Lung (tissue), 12 donors: Measurements from ENCODE around the gene NKIRAS2. TPM values are rescaled to one million over a fixed set of nuclear protein-coding genes. Genes with fewer than 3 reads are reported as not detected.

Source experiments
- ATAC-seq: fragments of 200-7000 bp; cut with Tn5 transposase; one replicate; pipeline ENCODE4 v1.9.1; 2020; ENCODE audit warnings: moderate number of reproducible peaks; ENCODE audit not compliant: insufficient read depth, low FRiP score
- DNase-seq, 3 donors: peaks; one replicate each; pipeline ENCODE4 v3.0.0-alpha.2; 2013 to 2017
- H3K27ac ChIP-seq, 2 donors: one replicate each; pipeline ENCODE4 v1.5.1; 2013; ENCODE audit warnings: mild to moderate bottlenecking in 2 of 2, moderate library complexity in 2 of 2, control low read depth in 1 of 2, inconsistent platforms in 1 of 2, low read depth in 1 of 2, low read length in 1 of 2
- H3K27me3 ChIP-seq, 3 donors: one replicate each; pipeline ENCODE4 v1.5.1; 2013; ENCODE audit warnings: low read length in 2 of 3; ENCODE audit not compliant: control insufficient read depth in 3 of 3, insufficient read depth in 3 of 3
- H3K36me3 ChIP-seq, 4 donors: one replicate each; pipeline ENCODE4 v1.5.1; 2013; ENCODE audit warnings: low read length in 4 of 4, mild to moderate bottlenecking in 1 of 4, moderate library complexity in 1 of 4; ENCODE audit not compliant: control insufficient read depth in 4 of 4, insufficient read depth in 4 of 4
- H3K4me1 ChIP-seq, 5 donors: one replicate each; pipeline ENCODE4 v1.5.1; 2013; ENCODE audit warnings: low read length in 5 of 5, mild to moderate bottlenecking in 2 of 5, moderate library complexity in 1 of 5; ENCODE audit not compliant: control insufficient read depth in 5 of 5, insufficient read depth in 5 of 5
- H3K4me3 ChIP-seq: one replicate; pipeline ENCODE4 v1.5.1; 2013; ENCODE audit warnings: mild to moderate bottlenecking, control low read depth, moderate library complexity
- H3K9ac ChIP-seq, 2 donors: one replicate each; pipeline ENCODE4 v1.5.1; 2013; ENCODE audit warnings: low read length in 2 of 2, control low read depth in 1 of 2; ENCODE audit not compliant: insufficient read depth in 1 of 2
- H3K9me3 ChIP-seq, 4 donors: one replicate each; pipeline ENCODE4 v1.5.1; 2013; ENCODE audit warnings: low read length in 3 of 4, mild to moderate bottlenecking in 1 of 4, moderate library complexity in 1 of 4; ENCODE audit not compliant: control insufficient read depth in 4 of 4, insufficient read depth in 3 of 4
- CTCF ChIP-seq: IDR thresholded peaks from 2 replicates; pipeline ENCODE4 v1.5.1; 2012; ENCODE audit warnings: mild to moderate bottlenecking; ENCODE audit errors: control extremely low read depth, extremely low read depth
- WGBS, 2 donors: extraction: QIAGEN DNeasy Blood & Tissue Kit; methylation state at CpG; one replicate each; pipeline ENCODE4 v1.1.7; 2013; 5-methylcytosine and 5-hydroxymethylcytosine counted together
- polyA plus RNA-seq, 2 donors: library from polyadenylated mRNA; stranded (reverse); fragments of 200-250 nt; gene quantifications; one replicate each; pipeline ENCODE4 v1.2.1, GENCODE V29; 2013
- total RNA-seq, 2 donors: library from RNA; depleted of rRNA in 1 of 2; stranded (reverse); fragments of >200 nt in 1 of 2; gene quantifications; one replicate each; pipeline ENCODE4 v1.2.1, GENCODE V29; 2014 to 2021
- donor health status: control.
- donor health status: control.
- donor health status: Bipolar disorder and iron deficiency.
- donor health status: healthy.
- donor health status: DM: yes; HTN: yes; CAD: no.

NKIRAS2 gene
- total and polyA plus RNA-seq, 4 donors: 29.2 to 44.2 (median 32.3) TPM

- Histone ChIP-seq H3K9ac (no peak overlapping the region), H3K9me3 (no peaks in the 10 kb centered on the region), H3K27ac (no peak overlapping the region), H3K36me3 (no peaks in the 10 kb centered on the region), H3K27me3 (peaks cover 0 to 15% (median 9%) of the 10 kb centered on the region in 3 donors), H3K4me3 (peak overlapping the region; percentile 4), H3K4me1 (peaks cover 0 to 4% (median 0%) of the 10 kb centered on the region in 5 donors)
- 7 to 11% methylated on average over 45 to 67 of the region's 67 CpGs for WGBS, 2 donors
- TF ChIP-seq CTCF: no peak
- DNase-seq: peak in 1 of 3 donors; percentile 19
- ATAC-seq: no peak
These were observed 52.7 kb downstream of the NKIRAS2 start for GRCh38 chr17:42072323-42073187.

Other genes starting within 250 kb of the NKIRAS2 start
- 100 to 1,000 TPM; 118 to 150 TPM for gene JUP, start 233.4 kb upstream of the NKIRAS2 start, total RNA-seq
- gene JUP, start 233.4 kb upstream of the NKIRAS2 start, polyA plus RNA-seq: 10 to 100 TPM; 60.9 to 83.6 TPM
- 10 to 100 TPM; 12.3 to 13.2 TPM for gene P3H4, start 208.1 kb upstream of the NKIRAS2 start, total RNA-seq
- 1 to 10 TPM; 6.8 to 9.6 TPM for gene P3H4, start 208.1 kb upstream of the NKIRAS2 start, polyA plus RNA-seq
- 10 to 100 TPM; 53.2 to 64.4 TPM for gene FKBP10, start 207.1 kb upstream of the NKIRAS2 start, total RNA-seq
- gene FKBP10, start 207.1 kb upstream of the NKIRAS2 start, polyA plus RNA-seq: 10 to 100 TPM; 32.6 to 43.3 TPM
- gene NT5C3B, start 183.9 kb upstream of the NKIRAS2 start, total RNA-seq: 10 to 100 TPM; 36.5 to 39.4 TPM
- 10 to 100 TPM; 34.9 to 68.5 TPM for gene NT5C3B, start 183.9 kb upstream of the NKIRAS2 start, polyA plus RNA-seq
- gene KLHL10, start 182.3 kb upstream of the NKIRAS2 start, total RNA-seq: under 1 TPM in 1 of 2 donors, not detected in 1; 0.09 TPM
- gene KLHL10, start 182.3 kb upstream of the NKIRAS2 start, polyA plus RNA-seq: under 1 TPM; 0.08 to 0.12 TPM
- 10 to 100 TPM; 12.2 to 27.7 TPM for gene KLHL11, start 154.7 kb upstream of the NKIRAS2 start, total RNA-seq
- gene KLHL11, start 154.7 kb upstream of the NKIRAS2 start, polyA plus RNA-seq: 1 to 10 TPM in 1 of 2 donors, under 1 TPM in 1; 0.63 to 1.4 TPM
- gene ACLY, start 101.1 kb upstream of the NKIRAS2 start, total RNA-seq: 100 to 1,000 TPM in 1 of 2 donors, 10 to 100 TPM in 1; 75.5 to 158 TPM
- gene ACLY, start 101.1 kb upstream of the NKIRAS2 start, polyA plus RNA-seq: 10 to 100 TPM; 27.5 to 82.6 TPM
- gene ODAD4, start 89.5 kb upstream of the NKIRAS2 start, total RNA-seq: 10 to 100 TPM; 12.5 to 16.7 TPM
- 1 to 10 TPM; 5.4 to 6.0 TPM for gene ODAD4, start 89.5 kb upstream of the NKIRAS2 start, polyA plus RNA-seq
- 10 to 100 TPM; 34.8 to 53.5 TPM for gene CNP, start 53.3 kb upstream of the NKIRAS2 start, total RNA-seq
- gene CNP, start 53.3 kb upstream of the NKIRAS2 start, polyA plus RNA-seq: 10 to 100 TPM; 32.3 to 33.1 TPM
- 10 to 100 TPM; 84.1 to 89.3 TPM for gene DNAJC7, start 2.7 kb upstream of the NKIRAS2 start, total RNA-seq
- 10 to 100 TPM; 66.2 to 81.8 TPM for gene DNAJC7, start 2.7 kb upstream of the NKIRAS2 start, polyA plus RNA-seq
- 1 to 10 TPM; 1.7 to 3.6 TPM for gene C17orf113, start 30.5 kb downstream of the NKIRAS2 start, total RNA-seq
- under 1 TPM; 0.38 to 0.71 TPM for gene C17orf113, start 30.5 kb downstream of the NKIRAS2 start, polyA plus RNA-seq
- under 1 TPM; 0.34 to 0.40 TPM for gene ZNF385C, start 78.4 kb downstream of the NKIRAS2 start, total RNA-seq
- gene ZNF385C, start 78.4 kb downstream of the NKIRAS2 start, polyA plus RNA-seq: under 1 TPM; 0.14 to 0.57 TPM
- 10 to 100 TPM; 14.7 to 28.6 TPM for gene DHX58, start 92.6 kb downstream of the NKIRAS2 start, total RNA-seq
- 10 to 100 TPM; 22.9 to 35.1 TPM for gene DHX58, start 92.6 kb downstream of the NKIRAS2 start, polyA plus RNA-seq
- gene KAT2A, start 101.3 kb downstream of the NKIRAS2 start, total RNA-seq: 10 to 100 TPM; 18.8 to 37.1 TPM
- gene KAT2A, start 101.3 kb downstream of the NKIRAS2 start, polyA plus RNA-seq: 10 to 100 TPM; 28.3 to 56.8 TPM
- under 1 TPM in 1 of 2 donors, not detected in 1; 0.20 TPM for gene HSPB9, start 102.7 kb downstream of the NKIRAS2 start, total RNA-seq
- under 1 TPM; 0.03 to 0.18 TPM for gene HSPB9, start 102.7 kb downstream of the NKIRAS2 start, polyA plus RNA-seq
- 100 to 1,000 TPM in 1 of 2 donors, 10 to 100 TPM in 1; 73.0 to 180 TPM for gene RAB5C, start 134.9 kb downstream of the NKIRAS2 start, total RNA-seq
- 100 to 1,000 TPM; 132 to 307 TPM for gene RAB5C, start 134.9 kb downstream of the NKIRAS2 start, polyA plus RNA-seq
- under 1 TPM; 0.11 to 0.31 TPM for gene KCNH4, start 161.1 kb downstream of the NKIRAS2 start, total RNA-seq
- under 1 TPM; 0.04 to 0.57 TPM for gene KCNH4, start 161.1 kb downstream of the NKIRAS2 start, polyA plus RNA-seq
- gene HCRT, start 165.4 kb downstream of the NKIRAS2 start, total RNA-seq: not detected
- not detected for gene HCRT, start 165.4 kb downstream of the NKIRAS2 start, polyA plus RNA-seq
- gene GHDC, start 174.4 kb downstream of the NKIRAS2 start, total RNA-seq: 10 to 100 TPM; 17.2 to 33.3 TPM
- gene GHDC, start 174.4 kb downstream of the NKIRAS2 start, polyA plus RNA-seq: 10 to 100 TPM; 19.3 to 26.0 TPM